ENCODE measurements around the gene USP22.

DNA sequence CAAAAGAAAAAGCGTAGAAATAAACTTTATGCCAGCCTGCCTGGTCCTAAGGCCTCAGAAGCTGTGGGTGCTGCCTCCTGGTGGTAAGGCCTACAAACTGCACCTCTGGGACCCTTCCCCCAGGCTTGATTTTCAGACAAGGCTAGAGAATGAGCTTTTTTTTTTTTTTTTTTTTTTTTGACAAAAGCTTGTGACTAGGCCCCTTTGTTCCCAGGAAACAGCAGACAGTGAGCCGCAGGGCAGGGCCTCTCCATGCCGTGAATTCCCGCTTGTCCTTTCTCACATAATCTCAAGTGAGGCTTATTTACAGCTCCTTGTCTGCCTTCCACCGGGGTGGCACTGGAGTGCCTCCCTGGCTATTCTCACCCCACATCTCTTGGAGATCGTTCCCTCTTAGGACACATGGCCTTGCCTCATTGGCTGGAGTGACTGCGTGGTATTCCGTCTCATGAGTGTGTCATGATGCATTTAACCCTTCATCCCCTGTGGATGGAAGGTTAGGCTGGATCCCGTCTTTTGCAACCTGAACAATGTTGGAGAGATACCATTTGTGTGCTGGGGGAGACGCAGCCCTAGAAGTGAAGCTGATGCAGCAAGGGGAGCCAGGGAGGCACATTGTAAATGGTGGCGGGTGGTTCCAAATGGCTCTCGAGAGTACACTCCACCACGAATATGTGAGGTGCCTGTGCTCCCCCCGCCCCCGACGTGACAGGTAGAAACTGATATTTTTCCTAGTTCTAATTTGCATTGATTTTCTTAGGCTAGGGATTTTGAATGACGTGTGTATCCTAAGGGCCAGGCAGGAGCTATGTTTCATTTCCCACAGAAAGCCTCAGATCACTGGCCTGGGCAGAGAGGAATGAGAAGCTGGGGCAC is 49.6 kb downstream of the USP22 start:
- TF ChIP-seq, protein P1, sequence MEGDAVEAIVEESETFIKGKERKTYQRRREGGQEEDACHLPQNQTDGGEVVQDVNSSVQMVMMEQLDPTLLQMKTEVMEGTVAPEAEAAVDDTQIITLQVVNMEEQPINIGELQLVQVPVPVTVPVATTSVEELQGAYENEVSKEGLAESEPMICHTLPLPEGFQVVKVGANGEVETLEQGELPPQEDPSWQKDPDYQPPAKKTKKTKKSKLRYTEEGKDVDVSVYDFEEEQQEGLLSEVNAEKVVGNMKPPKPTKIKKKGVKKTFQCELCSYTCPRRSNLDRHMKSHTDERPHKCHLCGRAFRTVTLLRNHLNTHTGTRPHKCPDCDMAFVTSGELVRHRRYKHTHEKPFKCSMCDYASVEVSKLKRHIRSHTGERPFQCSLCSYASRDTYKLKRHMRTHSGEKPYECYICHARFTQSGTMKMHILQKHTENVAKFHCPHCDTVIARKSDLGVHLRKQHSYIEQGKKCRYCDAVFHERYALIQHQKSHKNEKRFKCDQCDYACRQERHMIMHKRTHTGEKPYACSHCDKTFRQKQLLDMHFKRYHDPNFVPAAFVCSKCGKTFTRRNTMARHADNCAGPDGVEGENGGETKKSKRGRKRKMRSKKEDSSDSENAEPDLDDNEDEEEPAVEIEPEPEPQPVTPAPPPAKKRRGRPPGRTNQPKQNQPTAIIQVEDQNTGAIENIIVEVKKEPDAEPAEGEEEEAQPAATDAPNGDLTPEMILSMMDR (IDR thresholded peaks at IDR 0.05), result peak in 3 of 4 experiments; percentile 81 to 93 (median 86)
- TF ChIP-seq POLR2A (IDR thresholded peaks at IDR 0.05), result no peak

Data from gastroesophageal sphincter (tissue), 3 donors.